Fibroblast of lung (primary cell): ENCODE data around the gene SGIP1. TPM values are rescaled to one million over a fixed set of nuclear protein-coding genes. Genes with fewer than 3 reads are reported as not detected.

Source experiments
- DNase-seq, 2 donors: peaks; one replicate each; pipeline versions ENCODE4 v3.0.0 to v3.0.0-alpha.2; 2010; ENCODE audit warnings: low read depth in 2 of 2
- H2AFZ ChIP-seq: 2 replicates; pipeline ENCODE4 v1.5.1; 2012; ENCODE audit warnings: low read length, control low read depth, inconsistent platforms
- H3K27ac ChIP-seq: 2 replicates; pipeline ENCODE4 v1.5.1; 2011; ENCODE audit warnings: low read length, control low read depth; ENCODE audit not compliant: insufficient read depth
- H3K27me3 ChIP-seq: 2 replicates; pipeline ENCODE4 v1.5.1; 2011; ENCODE audit warnings: mild to moderate bottlenecking, low read length; ENCODE audit not compliant: control insufficient read depth, insufficient read depth
- H3K36me3 ChIP-seq: 2 replicates; pipeline ENCODE4 v1.5.1; 2011; ENCODE audit warnings: low read length; ENCODE audit not compliant: control insufficient read depth, insufficient read depth
- H3K4me1 ChIP-seq: 2 replicates; pipeline ENCODE4 v1.5.1; 2011; ENCODE audit warnings: low read length; ENCODE audit not compliant: control insufficient read depth, insufficient read depth; ENCODE audit errors: extremely low read depth
- H3K4me2 ChIP-seq: 2 replicates; pipeline ENCODE4 v1.5.1; 2011; ENCODE audit warnings: low read length, control low read depth; ENCODE audit not compliant: insufficient read depth; ENCODE audit errors: extremely low read depth
- H3K4me3 ChIP-seq, 4 experiments: fragments of 200-600 bp in 1 of 4; sonication (generic) in 1 of 4; replicated peaks in 1 of 4; 2 replicates each; pipeline ENCODE4 v1.5.1; 2011 to 2016; ENCODE audit warnings: low read length in 4 of 4, low read depth in 3 of 4, mild to moderate bottlenecking in 3 of 4, control low read depth in 2 of 4, inconsistent platforms in 1 of 4, mixed read lengths in 1 of 4; ENCODE audit not compliant: insufficient read depth in 1 of 4; ENCODE audit errors: control extremely low read depth in 1 of 4
- H3K79me2 ChIP-seq: 2 replicates; pipeline ENCODE4 v1.5.1; 2012; ENCODE audit warnings: mild to moderate bottlenecking, low read length, inconsistent platforms; ENCODE audit not compliant: control insufficient read depth, insufficient read depth
- H3K9ac ChIP-seq: 2 replicates; pipeline ENCODE4 v1.5.1; 2011; ENCODE audit warnings: mild to moderate bottlenecking, low read length, control low read depth; ENCODE audit not compliant: insufficient read depth
- H3K9me3 ChIP-seq: 2 replicates; pipeline ENCODE4 v1.5.1; 2012; ENCODE audit warnings: low read depth, low read length; ENCODE audit not compliant: control insufficient read depth, insufficient read depth
- H4K20me1 ChIP-seq: 2 replicates; pipeline ENCODE4 v1.5.1; 2011; ENCODE audit warnings: low read length; ENCODE audit not compliant: control insufficient read depth, insufficient read depth; ENCODE audit errors: extremely low read depth
- CTCF ChIP-seq, 2 donors: IDR thresholded peaks in 1 of 2; conservative IDR thresholded peaks in 1 of 2; 1 replicate in 1 of 2; 2 replicates in 1 of 2; pipeline ENCODE4 v1.5.1; 2011 to 2012; ENCODE audit warnings: low read length in 2 of 2, control low read depth in 1 of 2, inconsistent platforms in 1 of 2, low read depth in 1 of 2, mild to moderate bottlenecking in 1 of 2
- EZH2 ChIP-seq: IDR thresholded peaks from 2 replicates; pipeline ENCODE4 v1.5.1; 2012; ENCODE audit warnings: low read length, control low read depth, mild to moderate bottlenecking; ENCODE audit errors: missing control alignments
- polyA plus RNA-seq, 2 donors: library from polyadenylated mRNA; depleted of rRNA in 1 of 2; stranded (reverse) in 1 of 2; unstranded in 1 of 2; fragments of >200 nt; gene quantifications; 2 replicates each; pipeline ENCODE4 v1.2.1, GENCODE V29; 2011 to 2012; ENCODE audit warnings: missing spikeins in 1 of 2
- total RNA-seq: library from RNA; depleted of rRNA; stranded (reverse); fragments of >200 nt; gene quantifications from 2 replicates; pipeline ENCODE4 v1.2.1, GENCODE V29; 2014

SGIP1 gene
- total and polyA plus RNA-seq, 2 donors (not counting 1 experiment from before 2014, with no cell fraction given): 37.8 to 77.6 TPM

GRCh38 chr1:66777831-66778230, 243.9 kb downstream of the SGIP1 start:
- Histone ChIP-seq H3K9ac (no peak overlapping the region), H3K27ac (no peak overlapping the region), H4K20me1 (no peaks in the 10 kb centered on the region), H3K4me3 (no peak overlapping the region), H3K27me3 (no peaks in the 10 kb centered on the region), H3K9me3 (no peaks in the 10 kb centered on the region), H2AFZ (no peak overlapping the region), H3K36me3 (no peaks in the 10 kb centered on the region), H3K4me1 (no peaks in the 10 kb centered on the region), H3K79me2 (no peaks in the 10 kb centered on the region), H3K4me2 (no peak overlapping the region)
- DNase-seq: no peak
- TF ChIP-seq CTCF (conservative IDR thresholded peaks at IDR 0.05 in 1 of 2, IDR thresholded peaks at IDR 0.05 in 1 of 2; ENCODE audit: low read depth in 1 of 2, low read length in 2 of 2): no peak
- TF ChIP-seq EZH2: no peak

GRCh38 chr1:66778266-66778665, 244.3 kb downstream of the SGIP1 start:
- no peaks in the 10 kb centered on the region for H3K36me3 ChIP-seq
- H2AFZ ChIP-seq: no peak overlapping the region
- TF ChIP-seq EZH2 (no peak), CTCF (conservative IDR thresholded peaks at IDR 0.05 in 1 of 2, IDR thresholded peaks at IDR 0.05 in 1 of 2; ENCODE audit: low read depth in 1 of 2, low read length in 2 of 2) (no peak)
- no peaks in the 10 kb centered on the region for H4K20me1 ChIP-seq
- no peaks in the 10 kb centered on the region for H3K79me2 ChIP-seq
- H3K27ac ChIP-seq: no peak overlapping the region
- H3K27me3 ChIP-seq: no peaks in the 10 kb centered on the region
- H3K4me3 ChIP-seq: no peak overlapping the region
- no peak overlapping the region for H3K9ac ChIP-seq
- no peaks in the 10 kb centered on the region for H3K4me1 ChIP-seq
- DNase-seq: no peak
- no peak overlapping the region for H3K4me2 ChIP-seq
- no peaks in the 10 kb centered on the region for H3K9me3 ChIP-seq

GRCh38 chr1:66778969-66779368, 245.0 kb downstream of the SGIP1 start:
- Histone ChIP-seq H3K36me3 (no peaks in the 10 kb centered on the region), H3K4me3 (peak overlapping the region in 2 of 4 experiments; percentile 0 to 21), H2AFZ (no peak overlapping the region), H3K27ac (no peak overlapping the region), H3K27me3 (no peaks in the 10 kb centered on the region), H3K4me1 (no peaks in the 10 kb centered on the region), H4K20me1 (no peaks in the 10 kb centered on the region), H3K4me2 (peak overlapping the region; percentile 35), H3K79me2 (no peaks in the 10 kb centered on the region), H3K9ac (no peak overlapping the region), H3K9me3 (no peaks in the 10 kb centered on the region)
- TF ChIP-seq CTCF (conservative IDR thresholded peaks at IDR 0.05 in 1 of 2, IDR thresholded peaks at IDR 0.05 in 1 of 2; ENCODE audit: low read depth in 1 of 2, low read length in 2 of 2): no peak
- TF ChIP-seq EZH2: no peak
- DNase-seq: no peak
